T-helper 1 cell treated with Interleukin-12 subunit alpha and Interleukin-12 subunit beta and Interleukin-4 antibody, amounts not matched to agents 30 μg/mL and 1 μg/mL, for 36 hours (primary cell): Measurements from ENCODE around the gene CYP2S1.
"Not testable (repeated sequence)": the region's sequence is repeated elsewhere in the genome, so short reads cannot be mapped to it uniquely, and the experiment has no call there.

ENCODE experiments used
- H3K27ac Mint-ChIP-seq: one replicate; pipeline ENCODE4 v1.8.0; 2021; ENCODE audit warnings: mild to moderate bottlenecking, mixed read lengths
- H3K27me3 Mint-ChIP-seq: one replicate; pipeline ENCODE4 v1.8.0; 2021; ENCODE audit warnings: low read depth, mixed read lengths
- H3K36me3 Mint-ChIP-seq: one replicate; pipeline ENCODE4 v1.8.0; 2021; ENCODE audit warnings: low read depth, mixed read lengths
- H3K4me1 Mint-ChIP-seq: one replicate; pipeline ENCODE4 v1.8.0; 2021; ENCODE audit warnings: low read depth, mixed read lengths
- H3K4me3 Mint-ChIP-seq: one replicate; pipeline ENCODE4 v1.8.0; 2021; ENCODE audit warnings: mild to moderate bottlenecking, moderate library complexity, mixed read lengths
- H3K9me3 Mint-ChIP-seq: one replicate; pipeline ENCODE4 v1.8.0; 2021; ENCODE audit warnings: mixed read lengths

CYP2S1 gene

GRCh38 chr19:41228486-41228885 lies 35.5 kb downstream of the CYP2S1 start:
- no peaks in the 10 kb centered on the region for H3K36me3 Mint-ChIP-seq
- H3K27ac Mint-ChIP-seq, result no peak overlapping the region
- H3K4me3 Mint-ChIP-seq, result no peak overlapping the region
- H3K4me1 Mint-ChIP-seq, result peaks cover 13% of the 10 kb centered on the region
- H3K9me3 Mint-ChIP-seq, result no peaks in the 10 kb centered on the region
- H3K27me3 Mint-ChIP-seq, result peaks cover 15% of the 10 kb centered on the region

DNA sequence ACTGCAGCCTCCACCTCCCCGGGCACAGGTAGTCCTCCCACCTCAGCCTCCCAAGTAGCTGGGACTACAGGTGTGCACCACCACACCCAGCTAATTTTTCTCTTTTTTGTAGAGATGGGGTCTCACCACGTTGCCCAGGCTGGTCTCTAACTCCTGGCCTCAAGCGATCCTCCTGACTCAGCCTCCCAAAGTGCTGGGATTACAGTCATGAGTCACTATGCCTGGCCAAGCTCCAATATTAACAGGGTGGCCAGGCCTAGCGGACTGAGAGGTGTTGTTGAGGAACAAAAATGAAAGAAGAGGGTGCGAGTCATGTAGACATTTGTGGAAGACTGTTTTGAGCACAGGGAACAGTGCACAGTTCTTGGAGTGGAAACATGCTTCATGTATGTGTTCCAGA lies 36.3 kb downstream of the CYP2S1 start:
- H3K36me3 Mint-ChIP-seq, H3K27me3 Mint-ChIP-seq, H3K9me3 Mint-ChIP-seq, H3K27ac Mint-ChIP-seq, H3K4me3 Mint-ChIP-seq: not testable (repeated sequence)
- peaks cover 13% of the 10 kb centered on the region for H3K4me1 Mint-ChIP-seq

- Mint-ChIP-seq H3K9me3 (no peaks in the 10 kb centered on the region), H3K4me1 (peaks cover 13% of the 10 kb centered on the region), H3K27me3 (peaks cover 5% of the 10 kb centered on the region), H3K27ac (no peak overlapping the region), H3K4me3 (no peak overlapping the region), H3K36me3 (no peaks in the 10 kb centered on the region)
Observed at GRCh38 chr19:41230067-41230857, 37.2 kb downstream of the CYP2S1 start.

DNA sequence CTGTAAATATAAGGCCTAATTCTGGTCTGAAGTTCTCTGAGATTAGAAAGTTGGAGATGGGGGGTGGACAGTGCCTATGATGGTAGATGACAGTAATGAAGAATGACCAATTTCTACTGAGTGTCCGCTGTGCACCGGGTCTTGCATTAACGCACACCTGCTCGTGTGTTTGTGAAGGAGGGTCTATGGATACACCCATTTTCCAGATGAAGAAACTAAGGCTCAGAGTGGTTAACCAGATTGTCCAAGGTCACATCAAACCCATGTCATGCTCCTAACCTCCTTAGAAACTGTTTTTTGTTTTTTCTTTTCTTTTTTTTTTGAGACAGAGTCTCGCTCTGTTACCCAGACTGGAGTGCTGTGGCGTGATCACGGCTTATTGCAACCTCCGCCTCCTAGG lies 39.7 kb downstream of the CYP2S1 start:
- H3K4me3 Mint-ChIP-seq, result no peak overlapping the region
- no peaks in the 10 kb centered on the region for H3K36me3 Mint-ChIP-seq
- H3K27me3 Mint-ChIP-seq, result no peaks in the 10 kb centered on the region
- H3K4me1 Mint-ChIP-seq, result no peaks in the 10 kb centered on the region
- no peak overlapping the region for H3K27ac Mint-ChIP-seq
- no peaks in the 10 kb centered on the region for H3K9me3 Mint-ChIP-seq

DNA sequence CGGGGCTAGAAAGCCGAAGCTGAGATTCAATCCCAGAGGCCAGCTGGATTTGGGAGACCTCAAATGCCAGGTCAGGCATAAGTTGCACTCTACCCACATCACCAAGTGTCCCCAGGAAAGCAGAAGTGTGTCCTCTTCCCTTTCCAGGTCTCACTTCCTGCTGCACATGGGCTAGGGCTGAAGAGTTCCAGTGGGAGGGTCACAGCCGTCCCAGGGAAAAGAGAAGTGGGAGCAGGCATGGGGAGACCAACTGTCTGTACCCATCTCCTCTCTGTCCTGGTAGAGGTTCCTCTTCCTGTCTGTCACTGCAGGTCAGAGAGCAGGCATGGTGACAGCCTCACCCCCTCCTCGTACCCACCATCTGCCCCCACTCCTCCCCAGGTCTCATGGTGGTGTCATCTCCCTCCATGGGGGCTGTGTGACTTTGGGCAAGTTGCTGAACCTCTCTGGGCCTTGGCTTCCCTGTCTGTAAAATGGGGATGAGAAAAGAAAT lies 40.8 kb downstream of the CYP2S1 start:
- Mint-ChIP-seq H3K9me3 (no peaks in the 10 kb centered on the region), H3K27me3 (no peaks in the 10 kb centered on the region), H3K4me1 (no peaks in the 10 kb centered on the region), H3K36me3 (no peaks in the 10 kb centered on the region), H3K27ac (no peak overlapping the region), H3K4me3 (no peak overlapping the region)

DNA sequence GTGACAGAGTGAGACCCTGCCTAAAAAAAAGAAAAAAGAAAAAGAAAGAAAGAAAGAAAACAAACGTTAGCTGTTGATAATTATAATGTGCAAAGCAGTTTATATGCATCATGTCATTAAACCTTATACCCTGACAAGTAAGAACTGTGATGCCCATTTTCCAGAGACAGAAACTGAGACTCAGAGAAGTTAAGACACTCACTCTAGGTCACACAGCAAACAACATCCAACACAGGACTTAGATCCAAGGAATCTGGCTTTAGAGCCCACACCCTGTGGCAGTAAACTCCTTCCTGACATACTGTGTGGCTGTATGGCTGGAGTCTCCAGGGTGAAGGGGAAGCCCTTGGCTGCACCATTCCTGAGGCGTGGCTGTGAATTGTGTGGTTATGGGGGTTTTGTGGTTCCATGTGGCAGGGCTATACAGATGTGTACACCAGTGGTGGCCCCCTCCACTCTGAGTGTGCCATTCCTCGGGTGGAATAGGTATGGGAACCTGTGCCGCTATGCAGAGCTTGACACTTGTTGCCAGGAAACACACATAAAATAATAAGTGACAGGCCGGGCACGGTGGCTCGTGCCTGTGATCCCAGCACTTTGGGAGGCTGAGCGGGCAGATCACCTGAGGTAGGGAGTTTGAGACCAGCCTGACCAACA lies 41.6 kb downstream of the CYP2S1 start:
- H3K27me3 Mint-ChIP-seq, result no peaks in the 10 kb centered on the region
- H3K9me3 Mint-ChIP-seq, result no peaks in the 10 kb centered on the region
- no peak overlapping the region for H3K4me3 Mint-ChIP-seq
- no peaks in the 10 kb centered on the region for H3K4me1 Mint-ChIP-seq
- H3K27ac Mint-ChIP-seq, result no peak overlapping the region
- H3K36me3 Mint-ChIP-seq, result no peaks in the 10 kb centered on the region

DNA sequence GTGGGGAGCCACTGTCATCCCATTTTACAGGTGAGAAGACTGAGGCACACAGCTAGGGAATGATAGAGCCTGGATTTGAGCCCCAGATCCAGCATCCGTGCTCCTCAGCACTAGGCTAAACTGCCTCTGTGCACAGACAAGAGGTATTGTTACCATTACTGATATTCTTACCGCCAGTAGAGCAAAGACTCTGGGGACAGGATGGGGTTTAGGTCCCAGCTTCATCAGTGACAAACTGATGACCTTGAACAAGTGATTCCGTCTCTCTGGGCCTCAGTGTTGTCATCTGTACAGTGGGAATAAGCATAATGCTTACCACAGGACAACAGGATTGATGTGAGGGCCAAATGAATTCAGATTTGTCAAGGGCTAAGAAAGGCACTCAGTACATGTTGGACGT lies 42.5 kb downstream of the CYP2S1 start:
- no peaks in the 10 kb centered on the region for H3K27me3 Mint-ChIP-seq
- no peaks in the 10 kb centered on the region for H3K9me3 Mint-ChIP-seq
- no peaks in the 10 kb centered on the region for H3K36me3 Mint-ChIP-seq
- no peak overlapping the region for H3K4me3 Mint-ChIP-seq
- no peak overlapping the region for H3K27ac Mint-ChIP-seq
- no peaks in the 10 kb centered on the region for H3K4me1 Mint-ChIP-seq

DNA sequence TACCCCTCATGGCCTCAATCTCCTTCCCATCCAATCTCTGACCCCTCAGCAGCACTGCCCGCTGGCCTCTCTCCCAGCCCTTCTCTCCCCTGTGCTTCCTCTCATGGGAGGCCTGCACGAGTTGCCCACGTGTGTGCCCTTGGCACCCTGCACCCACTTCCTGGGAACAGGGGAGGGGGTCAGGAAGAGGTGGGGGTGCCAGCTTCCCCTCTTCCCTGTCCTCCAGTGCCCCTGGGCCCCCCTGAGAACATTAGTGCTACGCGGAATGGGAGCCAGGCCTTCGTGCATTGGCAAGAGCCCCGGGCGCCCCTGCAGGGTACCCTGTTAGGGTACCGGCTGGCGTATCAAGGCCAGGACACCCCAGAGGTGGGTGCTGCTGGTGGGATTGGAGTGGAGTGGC lies 45.2 kb downstream of the CYP2S1 start:
- Mint-ChIP-seq H3K36me3 (no peaks in the 10 kb centered on the region), H3K27ac (no peak overlapping the region), H3K27me3 (no peaks in the 10 kb centered on the region), H3K4me1 (no peaks in the 10 kb centered on the region), H3K4me3 (no peak overlapping the region), H3K9me3 (no peaks in the 10 kb centered on the region)

- Mint-ChIP-seq H3K27me3 (no peaks in the 10 kb centered on the region), H3K4me3 (no peak overlapping the region), H3K36me3 (no peaks in the 10 kb centered on the region), H3K27ac (no peak overlapping the region), H3K9me3 (no peaks in the 10 kb centered on the region), H3K4me1 (no peaks in the 10 kb centered on the region)
Observed at GRCh38 chr19:41239363-41239762, 46.3 kb downstream of the CYP2S1 start.

DNA sequence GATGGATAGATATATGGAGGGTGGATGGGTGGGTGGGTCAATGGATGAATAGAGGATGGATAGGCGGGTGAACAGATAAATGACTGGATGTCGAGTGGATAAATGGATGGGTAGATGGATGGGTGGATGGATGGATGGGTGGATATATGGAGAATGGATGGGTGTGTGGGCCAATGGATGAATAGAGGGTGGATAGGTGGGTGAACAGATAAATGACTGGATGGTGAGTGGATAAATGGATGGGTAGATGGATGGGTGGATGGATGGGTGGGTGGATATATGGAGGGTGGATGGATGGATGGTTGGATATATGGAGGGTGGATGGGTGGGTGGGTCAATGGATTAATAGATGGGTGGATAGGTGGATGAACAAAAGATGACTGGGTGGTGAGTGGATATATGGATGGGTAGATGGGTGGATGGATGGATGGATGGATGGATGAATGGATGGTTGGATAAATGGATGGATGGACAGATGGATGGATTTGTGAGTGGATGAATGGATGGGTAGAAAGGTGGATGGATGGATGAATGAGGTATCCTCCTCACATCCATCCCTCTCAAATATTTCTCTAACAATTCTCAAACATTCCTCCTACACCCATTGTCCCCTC lies 47.0 kb downstream of the CYP2S1 start:
- no peaks in the 10 kb centered on the region for H3K27me3 Mint-ChIP-seq
- no peak overlapping the region for H3K4me3 Mint-ChIP-seq
- no peak overlapping the region for H3K27ac Mint-ChIP-seq
- no peaks in the 10 kb centered on the region for H3K9me3 Mint-ChIP-seq
- no peaks in the 10 kb centered on the region for H3K36me3 Mint-ChIP-seq
- H3K4me1 Mint-ChIP-seq, result no peaks in the 10 kb centered on the region

DNA sequence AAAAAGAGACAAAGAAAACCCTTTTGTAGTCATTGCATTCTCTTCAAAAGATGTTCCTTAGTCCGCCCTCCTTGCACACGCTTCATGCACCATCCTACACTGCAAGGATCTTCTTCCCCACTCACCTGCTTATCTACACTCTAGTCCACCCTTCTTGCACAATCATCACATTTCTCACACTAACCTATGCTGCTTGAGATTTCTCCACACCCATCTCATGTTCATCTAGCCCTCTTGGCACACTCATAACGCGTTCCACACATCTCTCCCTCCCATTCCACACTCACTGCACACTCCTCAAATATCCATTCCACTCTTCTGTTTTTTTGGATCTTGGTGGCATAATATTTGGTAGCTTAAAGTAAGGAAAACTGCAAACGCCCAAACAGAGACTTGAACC lies 48.8 kb downstream of the CYP2S1 start:
- no peak overlapping the region for H3K4me3 Mint-ChIP-seq
- no peak overlapping the region for H3K27ac Mint-ChIP-seq
- H3K9me3 Mint-ChIP-seq, result no peaks in the 10 kb centered on the region
- no peaks in the 10 kb centered on the region for H3K4me1 Mint-ChIP-seq
- H3K27me3 Mint-ChIP-seq, result no peaks in the 10 kb centered on the region
- H3K36me3 Mint-ChIP-seq, result no peaks in the 10 kb centered on the region

DNA sequence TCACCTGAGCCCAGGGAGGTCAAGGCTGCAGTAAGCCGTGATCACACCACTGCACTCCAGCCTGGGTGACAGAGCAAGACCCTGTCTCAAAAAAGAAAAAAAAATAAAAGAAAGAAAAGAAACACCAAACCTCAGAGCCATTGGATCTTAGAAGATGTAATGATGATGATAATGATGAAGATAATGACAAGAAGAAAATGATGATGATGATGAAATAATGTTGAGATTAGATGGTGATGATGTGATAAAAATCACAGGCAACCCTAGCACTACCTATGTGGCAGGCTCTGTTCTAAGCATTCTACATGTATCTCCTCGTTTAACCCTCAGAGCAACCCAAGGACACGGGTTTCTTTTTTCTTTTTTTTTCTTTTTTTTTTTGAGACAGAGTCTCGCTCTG lies 51.1 kb downstream of the CYP2S1 start:
- Mint-ChIP-seq H3K27me3 (no peaks in the 10 kb centered on the region), H3K36me3 (no peaks in the 10 kb centered on the region)

GRCh38 chr19:41245843-41246242 lies 52.8 kb downstream of the CYP2S1 start:
- Mint-ChIP-seq H3K4me3 (no peak overlapping the region), H3K4me1 (no peaks in the 10 kb centered on the region), H3K9me3 (no peaks in the 10 kb centered on the region), H3K36me3 (no peaks in the 10 kb centered on the region), H3K27me3 (peaks cover 5% of the 10 kb centered on the region), H3K27ac (no peak overlapping the region)

More for the DNA sequence above, 51.1 kb downstream of the CYP2S1 start:
- H3K4me1 Mint-ChIP-seq, result no peaks in the 10 kb centered on the region
- no peaks in the 10 kb centered on the region for H3K9me3 Mint-ChIP-seq
- no peak overlapping the region for H3K4me3 Mint-ChIP-seq
- H3K27ac Mint-ChIP-seq, result no peak overlapping the region

DNA sequence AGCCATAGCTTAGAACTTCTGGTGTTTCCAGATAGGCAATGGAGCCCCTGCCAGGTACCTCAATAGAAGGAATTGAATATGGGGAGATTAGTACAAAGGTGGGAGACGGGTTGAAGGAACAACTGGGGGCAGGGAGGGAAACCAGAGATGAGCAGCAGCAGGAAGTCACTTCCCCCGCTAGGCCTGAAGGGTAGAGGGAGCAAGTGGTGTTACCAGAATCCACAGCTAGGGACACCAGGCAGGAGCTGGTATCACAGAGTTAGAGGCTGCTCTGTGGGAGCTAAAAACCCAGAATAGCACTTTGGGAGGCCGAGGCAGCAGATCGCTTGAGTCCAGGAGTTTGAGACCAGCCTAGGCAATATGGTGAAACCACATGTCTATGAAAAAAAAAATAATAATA lies 55.9 kb downstream of the CYP2S1 start:
- Mint-ChIP-seq H3K4me1 (no peaks in the 10 kb centered on the region), H3K27ac (no peak overlapping the region), H3K36me3 (no peaks in the 10 kb centered on the region), H3K4me3 (no peak overlapping the region), H3K9me3 (no peaks in the 10 kb centered on the region), H3K27me3 (peaks cover 11% of the 10 kb centered on the region)
